ENCODE results near the gene MTA3. TPM values are rescaled to one million over a fixed set of nuclear protein-coding genes. Genes with fewer than 3 reads are reported as not detected.

Gene MTA3
- total RNA-seq, 1 experiment from 2014 or later = 24.0 TPM

- DNase-seq (ENCODE audit: low read depth) = no peak
These were observed 215.9 kb downstream of the MTA3 start for GRCh38 chr2:42784204-42784880.

GRCh38 chr2:42786561-42787345, 218.3 kb downstream of the MTA3 start:
- DNase-seq (ENCODE audit: low read depth) = no peak

- DNase-seq (ENCODE audit: low read depth) = no peak
These were observed 219.0 kb downstream of the MTA3 start for GRCh38 chr2:42787424-42787787.

DNA sequence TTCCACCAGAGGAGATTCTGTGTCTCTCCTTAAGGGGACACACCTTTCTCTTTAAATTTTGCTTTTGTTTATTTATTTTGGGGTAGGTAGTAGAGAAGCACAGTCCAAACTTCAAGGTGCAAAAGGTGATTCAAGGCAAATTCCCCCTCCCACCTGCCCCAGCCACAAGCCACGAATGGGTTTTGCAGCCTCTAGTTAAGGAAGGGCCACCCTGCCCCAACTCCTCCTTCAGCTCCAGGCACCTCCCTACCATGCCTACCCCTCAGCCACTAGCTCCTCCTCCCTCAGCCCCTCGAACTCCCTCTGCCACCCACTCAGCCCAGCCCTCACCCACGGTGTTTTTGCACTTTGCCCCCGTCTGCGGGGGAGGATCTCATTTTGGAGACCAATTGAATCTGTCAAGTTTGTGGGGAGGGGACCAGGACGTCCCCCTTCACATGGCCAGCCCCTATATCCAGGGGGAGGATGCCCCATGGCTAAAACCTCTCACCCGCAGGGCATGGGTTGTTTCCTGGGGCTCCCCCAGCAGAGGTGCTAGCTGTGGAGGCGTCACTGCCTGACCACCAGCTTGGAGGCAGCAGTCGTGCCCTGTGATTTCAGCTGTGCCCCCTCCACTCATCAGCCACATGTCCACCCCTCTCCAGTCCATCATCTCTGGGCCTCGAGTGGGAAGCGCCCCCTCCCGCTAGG, 219.5 kb downstream of the MTA3 start:
- no peak for DNase-seq (ENCODE audit: low read depth)

GRCh38 chr2:42788478-42788793, 220.0 kb downstream of the MTA3 start:
- no peak for DNase-seq (ENCODE audit: low read depth)

GRCh38 chr2:42788882-42789281, 220.4 kb downstream of the MTA3 start:
- DNase-seq (ENCODE audit: low read depth) = no peak

GRCh38 chr2:42789751-42790150, 221.3 kb downstream of the MTA3 start:
- no peak for DNase-seq (ENCODE audit: low read depth)

DNA sequence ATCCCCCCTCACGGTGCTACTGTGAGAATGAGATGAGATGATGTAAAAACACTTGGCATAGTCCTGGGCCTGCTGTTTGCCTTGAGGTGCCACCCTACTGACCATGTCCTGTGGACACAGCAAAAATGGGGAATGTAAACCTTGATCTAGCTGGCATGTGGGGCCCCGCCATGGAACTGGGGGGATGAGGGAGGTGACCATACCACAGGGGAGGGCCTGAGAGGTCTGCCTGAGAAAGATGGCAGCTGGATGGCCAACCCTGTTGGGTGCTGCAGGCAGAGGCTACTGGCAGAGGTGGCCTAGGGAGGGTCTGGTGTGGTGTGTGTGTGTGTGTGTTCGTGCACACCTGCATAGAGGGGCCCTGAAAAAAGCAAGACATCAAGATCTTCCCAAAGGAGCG, 223.2 kb downstream of the MTA3 start:
- DNase-seq (ENCODE audit: low read depth) = no peak

DNA sequence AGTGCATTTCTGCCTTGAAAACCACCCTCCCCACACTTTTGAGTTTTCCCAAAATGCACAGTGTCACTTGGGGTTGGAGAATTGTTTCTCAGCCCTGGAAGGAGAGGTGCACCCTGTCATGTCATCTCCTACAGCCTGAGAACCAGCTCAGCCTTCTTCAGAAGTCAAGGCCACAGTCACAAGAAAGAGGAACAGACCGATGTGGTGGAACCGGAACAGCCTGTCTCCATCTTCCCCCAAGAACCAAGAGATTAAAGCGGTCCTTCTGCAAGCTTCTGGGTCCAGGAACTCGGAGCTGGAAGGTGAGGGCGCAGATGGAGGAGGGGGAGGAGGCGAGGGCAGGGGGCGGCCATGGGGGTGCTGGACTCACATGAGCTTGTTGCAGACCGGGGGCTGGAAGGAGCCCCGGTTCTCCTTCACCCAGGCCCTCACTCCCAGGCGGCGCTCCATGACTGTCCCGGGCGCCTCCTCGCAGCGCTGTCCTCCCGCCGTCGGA, 223.7 kb downstream of the MTA3 start:
- no peak for DNase-seq (ENCODE audit: low read depth)

- no peak for DNase-seq (ENCODE audit: low read depth)
These were observed 224.3 kb downstream of the MTA3 start, which contains the start of gene HAAO for GRCh38 chr2:42792583-42793333. Gene HAAO (minus strand): TSS chr2:42792583. CDS start chr2:42792536, 47 bp downstream.

GRCh38 chr2:42793334-42794270, 225.2 kb downstream of the MTA3 start:
- no peak for DNase-seq (ENCODE audit: low read depth)

GRCh38 chr2:42794271-42795046, 226.0 kb downstream of the MTA3 start:
- peak; percentile 25 for DNase-seq (ENCODE audit: low read depth)

DNA sequence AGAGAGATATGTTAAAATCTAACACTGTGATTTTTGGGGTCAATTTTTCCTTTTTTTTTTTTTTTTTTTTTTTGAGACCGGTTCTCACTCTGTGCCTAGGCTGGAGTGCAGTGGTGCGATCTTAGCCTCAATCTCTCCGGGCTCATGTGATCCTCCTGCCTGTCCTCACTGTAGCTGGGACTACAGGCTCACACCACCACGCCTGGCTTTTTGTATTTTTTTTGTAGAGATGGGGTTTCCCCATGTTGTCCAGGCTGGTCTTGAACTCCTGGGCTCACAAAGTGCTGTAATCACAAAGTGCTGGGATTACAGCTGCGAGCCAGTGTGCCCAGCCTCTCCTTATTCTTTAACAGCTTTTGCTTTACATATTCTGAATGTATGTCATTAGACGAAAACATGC, 226.8 kb downstream of the MTA3 start:
- DNase-seq (ENCODE audit: low read depth) = no peak

DNA sequence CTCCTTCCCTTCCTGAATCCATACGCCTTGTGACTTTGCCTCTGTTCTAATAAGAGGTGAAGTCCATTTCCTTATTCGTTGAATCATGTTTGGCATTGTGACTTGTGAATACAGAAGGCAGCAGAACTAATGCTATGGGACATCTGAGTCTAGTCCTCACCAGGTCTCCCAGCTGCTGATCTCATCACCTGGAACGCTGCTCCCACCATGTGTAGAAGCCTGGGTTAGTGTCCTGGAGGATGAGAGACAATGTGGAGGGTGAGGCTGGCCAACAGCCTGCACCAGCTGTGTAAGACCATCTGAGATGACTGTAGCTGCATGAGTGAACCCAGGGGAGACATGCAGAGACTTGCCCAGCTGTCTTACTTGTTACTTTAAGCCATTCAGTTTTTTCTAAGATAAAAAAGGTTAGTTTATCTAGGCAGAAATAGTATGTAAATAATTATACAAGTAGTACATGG, 227.4 kb downstream of the MTA3 start:
- peak; percentile 8 for DNase-seq (ENCODE audit: low read depth)

- no peak for DNase-seq (ENCODE audit: low read depth)
These were observed 228.2 kb downstream of the MTA3 start for GRCh38 chr2:42796427-42797248.

DNA sequence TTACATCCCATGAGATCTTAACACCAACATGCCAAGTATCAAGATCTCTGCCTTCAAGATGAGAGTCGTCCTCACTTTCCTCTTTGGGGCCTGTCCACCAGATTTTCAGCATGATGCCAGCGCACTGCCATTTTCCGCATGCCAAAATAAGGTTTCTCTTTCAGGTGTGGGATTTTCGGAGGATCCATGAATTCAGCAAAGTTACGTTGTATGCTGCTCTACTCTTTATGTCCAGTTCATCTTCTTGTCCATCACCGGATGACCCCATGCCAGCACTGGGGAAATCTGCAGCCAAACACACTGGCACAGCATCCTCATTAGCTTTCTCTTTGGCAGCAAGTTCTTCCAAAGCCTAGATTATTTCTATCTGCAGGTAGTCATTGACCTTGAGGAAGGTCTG, 228.8 kb downstream of the MTA3 start:
- no peak for DNase-seq (ENCODE audit: low read depth)

GRCh38 chr2:42799881-42800280, 231.4 kb downstream of the MTA3 start:
- DNase-seq (ENCODE audit: low read depth) = no peak

GRCh38 chr2:42800461-42800962, 232.1 kb downstream of the MTA3 start:
- no peak for DNase-seq (ENCODE audit: low read depth)
